A204.1 (cell line): ENCODE results near the gene GPX7.
"Not testable (repeated sequence)": the region's sequence is repeated elsewhere in the genome, so short reads cannot be mapped to it uniquely, and the experiment has no call there.

Experiments
- FAIRE-seq: peaks from 2 replicates; lab custom pipeline; 2012; peaks lifted over from hg19 to GRCh38; lab: Jason Lieb, UNC

Gene GPX7

GRCh38 chr1:52601991-52602855 lies at the start of gene GPX7:
Gene GPX7, plus strand, starts transcription at chr1:52602371. Its CDS starts 39 bp downstream, at chr1:52602410.
- no peak for FAIRE-seq

GRCh38 chr1:52552505-52553361 lies 49.4 kb upstream of the GPX7 start, which contains the start of gene TUT4:
Gene TUT4, minus strand, starts transcription at chr1:52553092. Its CDS starts 26,812 bp downstream, at chr1:52526280.
- no peak for FAIRE-seq

DNA sequence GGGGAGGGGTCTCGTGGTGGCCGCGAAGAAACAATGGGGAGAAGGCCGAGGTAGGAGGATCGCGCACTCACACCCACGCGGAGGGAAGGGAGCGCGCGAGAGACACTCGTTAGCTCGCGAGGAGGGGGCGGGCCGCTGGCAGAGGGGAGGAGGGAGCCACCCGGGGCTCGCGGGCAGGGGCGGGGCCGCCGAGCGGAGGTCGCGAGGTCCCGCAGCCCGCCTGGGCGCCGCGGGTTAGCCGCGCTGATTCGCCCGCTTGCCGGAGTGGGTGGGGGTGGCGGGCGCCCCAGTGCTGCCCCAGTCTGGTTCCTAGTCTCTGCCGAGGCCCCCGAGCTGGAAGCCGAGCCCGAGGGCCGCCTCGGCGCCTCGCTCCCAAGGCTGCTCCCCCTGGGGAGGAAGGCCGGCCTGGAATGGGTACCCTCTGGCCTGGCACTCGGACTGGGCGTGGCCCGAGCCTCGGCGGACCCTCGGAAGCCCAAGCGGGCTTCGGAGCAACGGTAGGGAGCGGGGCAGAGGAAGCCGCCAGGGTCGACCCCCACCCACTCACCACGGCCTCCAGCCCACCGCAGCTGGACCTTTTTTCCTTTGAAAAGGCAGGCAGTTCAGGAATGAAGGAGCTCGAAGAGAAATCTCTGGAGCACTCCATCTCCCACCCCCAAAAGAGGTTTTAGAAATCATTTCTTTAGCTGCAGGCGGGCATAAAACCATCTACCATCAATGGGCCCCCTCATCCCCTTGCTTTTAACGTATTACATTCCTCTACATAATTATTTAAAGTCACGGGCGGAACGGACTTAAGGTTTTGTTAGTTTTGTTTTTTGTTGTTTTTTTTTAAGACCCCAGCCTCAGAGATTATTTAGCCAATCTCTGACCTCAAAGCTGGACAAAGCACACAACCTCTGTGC lies 48.6 kb upstream of the GPX7 start:
- no peak for FAIRE-seq

- no peak for FAIRE-seq
Measured at GRCh38 chr1:52554267-52554640, 47.9 kb upstream of the GPX7 start.

DNA sequence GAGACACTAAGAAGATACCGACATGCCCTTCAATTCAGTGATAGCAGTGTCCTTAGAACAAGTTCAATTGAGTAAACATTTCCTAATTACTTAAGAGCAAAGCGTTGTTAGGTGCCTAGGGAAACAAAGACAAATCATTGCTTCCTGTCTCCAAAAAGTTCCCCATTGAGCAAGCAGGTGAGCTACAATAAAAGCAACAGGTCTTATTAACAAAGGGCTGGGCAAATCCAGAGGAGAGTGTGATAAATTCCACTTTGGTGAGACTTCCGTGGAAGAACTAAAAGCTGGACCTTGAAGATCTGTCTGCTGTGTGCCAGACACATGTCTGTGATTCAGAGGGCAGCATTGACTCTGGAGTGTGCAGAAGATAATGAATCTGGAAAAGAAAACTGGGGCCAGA lies 47.4 kb upstream of the GPX7 start:
- FAIRE-seq: no peak

DNA sequence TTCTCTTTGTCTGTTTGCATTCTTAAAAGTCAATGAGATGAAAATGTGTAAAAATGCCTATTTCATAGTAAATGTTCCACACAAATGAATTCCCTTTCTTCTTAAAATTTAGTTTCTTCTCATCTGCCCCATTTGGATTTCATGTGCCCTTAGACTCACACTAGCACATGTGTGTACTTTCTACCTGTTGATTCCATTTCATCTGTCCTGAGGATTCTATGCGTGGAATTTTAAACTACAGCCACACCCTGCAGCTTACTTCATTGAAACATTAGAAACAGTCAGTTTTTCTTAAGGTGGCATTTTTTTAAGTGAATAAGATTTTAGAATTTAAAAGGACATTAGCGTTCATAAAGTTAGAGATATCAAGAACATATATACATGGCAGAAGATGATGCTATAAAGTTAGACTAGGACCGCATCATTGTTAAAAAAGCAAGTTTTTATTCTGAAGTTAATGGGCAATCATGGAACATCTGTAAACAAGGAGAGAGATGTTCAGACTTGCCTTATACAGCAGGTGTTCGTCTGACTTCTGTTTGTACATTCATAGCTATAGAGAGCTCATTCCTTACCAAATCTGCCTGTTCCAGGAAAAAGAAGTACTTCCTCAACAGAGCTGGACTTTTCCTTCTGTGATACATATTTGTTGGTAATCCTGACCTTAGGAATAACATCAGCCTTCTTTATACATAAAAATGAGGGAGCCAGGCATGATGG lies 45.4 kb upstream of the GPX7 start:
- no peak for FAIRE-seq

GRCh38 chr1:52558941-52559340 lies 43.2 kb upstream of the GPX7 start:
- FAIRE-seq: no peak

- no peak for FAIRE-seq
Measured at GRCh38 chr1:52559875-52560274, 42.3 kb upstream of the GPX7 start.

DNA sequence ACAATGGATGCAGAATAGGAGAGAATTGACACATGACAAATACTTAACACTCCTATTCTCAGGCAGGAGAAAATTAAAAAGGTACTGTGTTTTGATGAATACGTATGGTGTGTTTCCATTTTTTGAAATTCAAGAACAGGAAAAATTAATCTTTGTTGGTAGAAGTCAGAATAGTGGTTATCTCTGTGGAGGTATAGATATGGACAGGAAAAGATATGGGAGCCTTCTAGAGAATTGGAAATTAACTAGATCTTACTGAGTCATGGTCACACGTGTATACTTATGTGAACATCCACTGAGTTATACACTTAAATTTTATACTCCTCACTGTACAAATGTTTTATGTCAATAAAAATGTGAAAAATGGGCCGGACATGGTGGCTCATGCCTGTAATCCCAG lies 39.4 kb upstream of the GPX7 start:
- no peak for FAIRE-seq

GRCh38 chr1:52567943-52568342 lies 34.2 kb upstream of the GPX7 start:
- FAIRE-seq: no peak

GRCh38 chr1:52569449-52570210 lies 32.5 kb upstream of the GPX7 start:
- no peak for FAIRE-seq

DNA sequence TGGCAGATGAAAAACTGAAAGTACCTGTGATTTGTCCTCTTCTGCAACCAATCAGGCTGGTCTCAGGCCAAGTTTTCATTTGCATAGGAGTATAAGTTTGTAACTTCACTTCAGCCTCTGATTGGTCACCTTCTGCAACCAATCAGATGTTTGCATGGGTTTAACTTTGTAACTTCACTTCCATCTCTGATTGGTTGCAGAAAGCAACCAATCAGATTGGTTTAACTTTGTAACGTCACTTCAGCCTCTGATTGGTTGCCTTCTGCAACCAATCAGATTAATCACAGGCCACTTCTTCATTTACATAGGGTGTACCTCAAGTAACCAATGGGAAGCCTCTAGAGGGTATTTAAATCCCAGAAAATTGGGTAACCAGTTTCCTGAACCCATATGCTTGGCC lies 30.4 kb upstream of the GPX7 start:
- FAIRE-seq: no peak

DNA sequence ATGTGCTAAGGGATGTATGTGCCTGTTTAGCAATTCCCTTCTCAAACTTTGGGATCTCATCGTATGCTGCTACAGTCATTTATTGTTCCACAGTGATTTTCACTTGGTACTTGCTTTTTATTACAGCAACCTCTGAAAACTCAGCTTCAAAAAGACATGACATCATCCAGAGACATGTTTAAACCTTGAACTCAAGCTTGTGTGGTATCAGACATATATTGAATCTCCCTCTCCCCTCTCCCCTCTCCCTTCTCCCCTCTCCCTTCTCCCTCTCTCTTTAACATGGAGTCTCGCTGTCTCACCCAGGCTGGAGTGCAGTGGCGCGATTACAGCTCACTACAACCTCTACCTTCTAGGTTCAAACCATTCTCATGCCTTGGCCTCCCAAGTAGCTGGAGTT lies 29.8 kb upstream of the GPX7 start:
- FAIRE-seq: no peak

GRCh38 chr1:52574594-52574993 lies 27.6 kb upstream of the GPX7 start:
- no peak for FAIRE-seq

DNA sequence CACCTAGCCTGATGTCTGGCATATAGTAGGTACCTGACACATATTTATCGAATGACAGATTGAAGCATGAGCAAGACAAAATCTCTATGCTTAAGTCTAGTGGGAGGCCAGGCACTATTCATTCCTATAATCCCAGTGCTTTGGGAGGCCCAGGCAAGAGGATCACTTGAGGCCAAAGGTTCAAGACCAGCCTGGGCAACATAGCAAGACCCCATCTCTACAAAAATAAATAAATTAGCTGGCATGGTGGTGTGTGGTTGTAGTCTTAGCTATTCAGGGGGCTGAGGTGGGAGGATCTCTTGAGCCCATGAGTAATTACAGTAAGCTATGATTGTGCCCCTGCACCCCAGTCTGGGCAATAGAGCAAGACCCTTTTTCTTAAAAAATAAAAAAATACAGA lies 26.1 kb upstream of the GPX7 start:
- no peak for FAIRE-seq

DNA sequence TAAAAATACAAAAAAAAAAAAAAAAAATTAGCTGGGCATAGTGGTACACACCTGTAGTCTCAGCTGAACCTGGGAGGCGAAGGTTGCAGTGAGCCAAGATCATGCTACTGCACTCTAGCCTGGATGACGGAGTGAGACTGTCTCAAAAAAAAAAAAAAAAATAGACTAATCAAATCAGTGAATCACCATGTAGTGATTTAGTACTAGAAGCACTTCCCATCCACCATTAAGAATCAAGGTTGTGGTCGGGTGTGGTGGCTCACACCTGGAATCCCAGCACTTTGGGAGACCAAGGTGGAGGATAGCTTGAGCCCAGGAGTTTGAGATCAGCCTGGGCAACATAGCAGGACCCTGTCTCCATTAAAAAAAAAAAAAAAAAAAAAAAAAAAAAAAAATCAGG lies 24.1 kb upstream of the GPX7 start:
- FAIRE-seq: not testable (repeated sequence)

DNA sequence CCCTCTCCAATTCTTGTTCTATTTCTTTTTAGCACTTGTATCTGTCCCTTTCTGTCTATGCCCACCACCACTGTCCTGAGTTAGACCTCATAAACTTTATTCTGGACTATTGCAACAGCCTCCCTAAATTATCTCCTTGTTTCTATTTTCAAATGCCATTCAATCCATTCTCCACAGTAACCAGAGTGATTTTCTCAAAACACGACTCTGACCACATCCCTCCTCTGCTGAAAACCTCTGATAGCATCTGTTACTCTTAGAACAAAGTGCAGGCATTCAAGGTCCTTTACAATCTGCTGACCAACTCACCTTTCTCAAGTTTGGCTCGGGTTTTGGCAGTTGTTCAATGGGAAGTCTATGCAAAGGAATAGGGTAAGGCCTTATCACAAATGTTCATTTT lies 22.8 kb upstream of the GPX7 start:
- FAIRE-seq: no peak

DNA sequence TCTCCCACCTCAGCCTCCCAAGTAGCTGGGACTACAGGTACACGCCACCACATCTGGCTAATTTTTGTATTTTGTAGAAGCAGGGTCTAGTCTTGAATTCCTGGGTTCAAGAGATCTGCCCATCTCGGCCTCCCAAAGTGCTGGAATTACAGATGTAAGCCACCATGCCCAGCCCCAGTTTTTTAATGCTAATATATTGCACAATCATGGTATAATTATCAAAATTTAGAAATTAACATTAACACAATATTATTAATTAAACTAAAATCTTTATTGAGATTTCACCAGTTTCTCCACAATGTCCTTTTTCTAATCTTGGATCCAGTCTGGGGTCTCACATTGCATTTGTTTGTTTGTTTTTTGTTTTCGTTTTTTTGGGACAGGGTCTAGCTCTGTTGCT lies 21.9 kb upstream of the GPX7 start:
- no peak for FAIRE-seq

DNA sequence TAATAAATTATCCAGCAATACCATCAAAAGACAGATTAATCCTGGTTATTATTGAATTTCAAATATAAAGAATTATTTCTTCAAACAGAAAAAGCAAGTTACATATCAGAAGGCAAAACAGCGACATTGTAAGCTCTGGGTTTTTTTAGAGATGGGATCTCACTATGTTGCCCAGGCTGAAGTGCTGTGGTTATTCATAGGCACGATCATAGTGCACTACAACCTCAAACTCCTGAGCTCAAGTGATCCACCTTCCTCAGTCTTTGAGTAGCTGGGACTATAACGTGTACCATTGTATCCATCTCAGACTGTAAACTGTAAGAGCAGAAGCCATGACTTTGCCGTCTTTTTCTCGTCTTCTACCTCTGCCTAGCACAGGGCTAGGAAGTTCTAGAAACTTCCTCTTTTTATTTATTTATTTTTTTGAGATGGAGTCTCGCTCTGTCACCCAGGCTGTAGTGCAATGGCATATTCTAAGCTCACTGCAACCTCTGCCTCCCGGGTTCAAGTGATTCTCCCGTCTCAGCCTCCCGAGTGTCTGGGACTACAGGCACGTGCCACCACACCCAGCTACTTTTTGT lies 20.0 kb upstream of the GPX7 start:
- no peak for FAIRE-seq

- FAIRE-seq: no peak
Measured at GRCh38 chr1:52585474-52585873, 16.7 kb upstream of the GPX7 start.
